Colonic mucosa (tissue), 4 donors: ENCODE results near the gene PDGFD. TPM values are rescaled to one million over a fixed set of nuclear protein-coding genes. Genes with fewer than 3 reads are reported as not detected.

ENCODE experiments used
- DNase-seq: peaks from one replicate; pipeline ENCODE4 v3.0.0-alpha.2; 2020
- H3K27ac ChIP-seq: fragments of 200-600 bp; one replicate; pipeline ENCODE4 v1.8.0; 2021
- H3K27me3 ChIP-seq: fragments of 200-600 bp; one replicate; pipeline ENCODE4 v1.8.0; 2021
- H3K36me3 ChIP-seq: fragments of 200-600 bp; one replicate; pipeline ENCODE4 v1.8.0; 2021
- H3K4me1 ChIP-seq: fragments of 200-600 bp; one replicate; pipeline ENCODE4 v1.8.0; 2021; ENCODE audit warnings: mild to moderate bottlenecking
- H3K4me3 ChIP-seq: fragments of 200-600 bp; one replicate; pipeline ENCODE4 v1.8.0; 2021
- H3K9ac ChIP-seq, 2 donors: one replicate each; pipeline ENCODE4 v1.7.0; 2013; ENCODE audit warnings: control low read depth in 2 of 2, low read depth in 2 of 2, low read length in 2 of 2
- H3K9me3 ChIP-seq: fragments of 200-600 bp; one replicate; pipeline ENCODE4 v1.8.0; 2021
- CTCF ChIP-seq: fragments of 200-600 bp; IDR thresholded peaks from one replicate; pipeline ENCODE4 v1.8.0; 2022; ENCODE audit warnings: antibody characterized with exemption, mild to moderate bottlenecking
- intact Hi-C: fragments of 100-400 bp; cut with DNase I; formaldehyde crosslinking; loops from one replicate; pipeline ENCODE4 v1.14.1; 2022
- total RNA-seq, 2 donors: library from RNA; stranded (reverse); fragmentation: NEBNext Ultra II Directional in 1 of 2; extraction: Animal tissue kit (Norgen Biotek cat#: 25700) in 1 of 2; gene quantifications; one replicate each; pipeline ENCODE4 v1.2.1, GENCODE V29; 2021
- donor health status: healthy.
- donor health status: DM: no; HTN: no; CAD: no.
- donor health status: DM: no; HTN: no; CAD: no.

Gene PDGFD
- total RNA-seq, 2 donors from 2014 or later, result 2.1 to 5.4 TPM

GRCh38 chr11:104163100-104164027 lies 583 bp downstream of the PDGFD start:
- peak; percentile 25 for DNase-seq

GRCh38 chr11:104161751-104162450 lies 2.0 kb downstream of the PDGFD start:
- H3K27me3 ChIP-seq, result no peaks in the 10 kb centered on the region
- H3K9ac ChIP-seq, result no peak overlapping the region
- intact Hi-C loops, result no loop called here
- no peaks in the 10 kb centered on the region for H3K36me3 ChIP-seq
- H3K4me3 ChIP-seq, result no peak overlapping the region
- no peaks in the 10 kb centered on the region for H3K4me1 ChIP-seq
- TF ChIP-seq CTCF, result no peak
- no peaks in the 10 kb centered on the region for H3K9me3 ChIP-seq
- DNase-seq, result no peak
- no peak overlapping the region for H3K27ac ChIP-seq

More at GRCh38 chr11:104163100-104164027, 583 bp downstream of the PDGFD start:
- Histone ChIP-seq H3K36me3 (no peaks in the 10 kb centered on the region), H3K9me3 (no peaks in the 10 kb centered on the region), H3K9ac (no peak overlapping the region), H3K27me3 (no peaks in the 10 kb centered on the region), H3K4me3 (peak overlapping the region; percentile 43), H3K27ac (peak overlapping the region; percentile 3), H3K4me1 (no peaks in the 10 kb centered on the region)
- TF ChIP-seq CTCF, result no peak
- intact Hi-C loops, result no loop called here

- no peak overlapping the region for H3K9ac ChIP-seq
- H3K36me3 ChIP-seq, result no peaks in the 10 kb centered on the region
- no peaks in the 10 kb centered on the region for H3K4me1 ChIP-seq
- H3K9me3 ChIP-seq, result no peaks in the 10 kb centered on the region
- no peaks in the 10 kb centered on the region for H3K27me3 ChIP-seq
- H3K27ac ChIP-seq, result no peak overlapping the region
- DNase-seq, result no peak
- intact Hi-C loops, result no loop called here
- H3K4me3 ChIP-seq, result no peak overlapping the region
- no peak for TF ChIP-seq CTCF
Observed at GRCh38 chr11:104159356-104159755, 4.6 kb downstream of the PDGFD start.

GRCh38 chr11:104155375-104155774 lies 8.6 kb downstream of the PDGFD start:
- intact Hi-C loops, result no loop called here

More at GRCh38 chr11:104155375-104155774, 8.6 kb downstream of the PDGFD start:
- no peaks in the 10 kb centered on the region for H3K36me3 ChIP-seq
- H3K9me3 ChIP-seq, result no peaks in the 10 kb centered on the region
- DNase-seq, result no peak
- H3K27me3 ChIP-seq, result no peaks in the 10 kb centered on the region
- H3K9ac ChIP-seq, result no peak overlapping the region
- no peak for TF ChIP-seq CTCF
- H3K27ac ChIP-seq, result no peak overlapping the region
- no peaks in the 10 kb centered on the region for H3K4me1 ChIP-seq
- no peak overlapping the region for H3K4me3 ChIP-seq
